Body of pancreas (tissue), 4 donors: Measurements from ENCODE around the gene CCNL2. TPM values are rescaled to one million over a fixed set of nuclear protein-coding genes. Genes with fewer than 3 reads are reported as not detected.
"Not testable (repeated sequence)": the region's sequence is repeated elsewhere in the genome, so short reads cannot be mapped to it uniquely, and the experiment has no call there.

Source experiments
- ATAC-seq: fragments of 150-250 bp; one replicate; pipeline ENCODE4 v1.9.1; 2016
- DNase-seq, 4 donors: peaks; one replicate each; pipeline ENCODE4 v3.0.0-alpha.2; 2019
- H3K27ac ChIP-seq, 4 donors: fragments of 200-600 bp; sonication (generic); 1 replicate in 3 of 4; 2 replicates in 1 of 4; pipeline versions ENCODE4 v1.5.1 to v1.6.1; 2016 to 2019; ENCODE audit warnings: mild to moderate bottlenecking in 1 of 4, mixed read lengths in 1 of 4, moderate library complexity in 1 of 4
- H3K27me3 ChIP-seq, 2 donors: fragments of 200-600 bp; sonication (generic); one replicate each; pipeline ENCODE4 v1.6.0; 2016; ENCODE audit warnings: mild to moderate bottlenecking in 1 of 2
- H3K36me3 ChIP-seq, 2 donors: fragments of 200-600 bp; sonication (generic); replicated peaks in 1 of 2; 2 replicates each; pipeline ENCODE4 v1.5.1; 2016; ENCODE audit warnings: low read depth in 2 of 2; ENCODE audit not compliant: insufficient read depth in 1 of 2
- H3K4me1 ChIP-seq: fragments of 200-600 bp; sonication (generic); one replicate; pipeline ENCODE4 v1.6.0; 2016
- H3K4me3 ChIP-seq, 2 donors: fragments of 200-600 bp; sonication (generic); 1 replicate in 1 of 2; 2 replicates in 1 of 2; pipeline ENCODE4 v1.5.1; 2016 to 2019
- H3K9me3 ChIP-seq, 3 donors: fragments of 200-600 bp; sonication (generic); 1 replicate in 2 of 3; 2 replicates in 1 of 3; pipeline ENCODE4 v1.5.1; 2016
- CTCF ChIP-seq, 7 experiments: fragments of 450-650 bp in 4 of 7; fragments of 200-600 bp in 3 of 7; sonication (generic) in 3 of 7; IDR thresholded peaks; one replicate each; pipeline ENCODE4 v1.5.1; 2016 to 2019; ENCODE audit warnings: antibody characterized with exemption in 7 of 7
- POLR2A ChIP-seq, 3 donors: fragments of 450-650 bp; IDR thresholded peaks; one replicate each; pipeline ENCODE4 v1.6.1; 2016; ENCODE audit warnings: antibody characterized with exemption in 3 of 3, mild to moderate bottlenecking in 2 of 3
- WGBS, 2 donors: methylation state at CpG; one replicate each; pipeline ENCODE4 v1.1.5; 2017; 5-methylcytosine and 5-hydroxymethylcytosine counted together
- intact Hi-C: fragments of 100-400 bp; cut with DNase I; formaldehyde crosslinking; loops from one replicate; pipeline ENCODE4 v1.15.1; 2023
- total RNA-seq, 2 donors: library from RNA; depleted of rRNA; stranded (reverse); fragments of >200 nt; gene quantifications; one replicate each; pipeline ENCODE4 v1.1.0, GENCODE V29; 2016

The CCNL2 gene
- total RNA-seq, 2 donors from 2014 or later = 225 to 246 TPM

GRCh38 chr1:1387098-1388077, 11.7 kb downstream of the CCNL2 start:
- Histone ChIP-seq H3K4me3 (no peak overlapping the region), H3K27ac (no peak overlapping the region), H3K9me3 (no peaks in the 10 kb centered on the region), H3K36me3 (peaks cover 40 to 50% of the 10 kb centered on the region in 2 donors), H3K27me3 (no peaks in the 10 kb centered on the region), H3K4me1 (no peaks in the 10 kb centered on the region)
- intact Hi-C loops = no loop called here
- DNase-seq (no peak), ATAC-seq (no peak)
- 93 to 95% methylated on average over 32 to 48 of the region's 50 CpGs for WGBS, 2 donors
- TF ChIP-seq POLR2A (IDR thresholded peaks at IDR 0.05) (no peak), CTCF (IDR thresholded peaks at IDR 0.05) (no peak)

GRCh38 chr1:1385931-1386330, 13.2 kb downstream of the CCNL2 start:
- intact Hi-C loops = no loop called here
- H3K27me3 ChIP-seq = no peaks in the 10 kb centered on the region
- no peaks in the 10 kb centered on the region for H3K9me3 ChIP-seq
- H3K4me1 ChIP-seq = no peaks in the 10 kb centered on the region
- no peak for DNase-seq
- 89 to 96% methylated on average over 7 to 8 of the region's 8 CpGs for WGBS, 2 donors
- H3K4me3 ChIP-seq = no peak overlapping the region
- peaks cover 31 to 38% of the 10 kb centered on the region in 2 donors for H3K36me3 ChIP-seq
- H3K27ac ChIP-seq = no peak overlapping the region
- TF ChIP-seq POLR2A (IDR thresholded peaks at IDR 0.05) (no peak), CTCF (IDR thresholded peaks at IDR 0.05) (no peak)
- no peak for ATAC-seq

- 93 to 94% methylated on average over 23 to 26 of the region's 29 CpGs for WGBS, 2 donors
- H3K9me3 ChIP-seq, H3K27me3 ChIP-seq, H3K4me3 ChIP-seq, H3K27ac ChIP-seq, H3K4me1 ChIP-seq, intact Hi-C loops, DNase-seq, ATAC-seq: not testable (repeated sequence)
- H3K36me3 ChIP-seq = peaks cover 27 to 34% of the 10 kb centered on the region in 2 donors
These were observed 13.8 kb downstream of the CCNL2 start for GRCh38 chr1:1385339-1385738.

- DNase-seq (no peak), ATAC-seq (no peak)
- no peak for TF ChIP-seq POLR2A (IDR thresholded peaks at IDR 0.05)
- no peak for TF ChIP-seq CTCF (IDR thresholded peaks at IDR 0.05)
- intact Hi-C loops = no loop called here
- H3K4me3 ChIP-seq = no peak overlapping the region
- no peaks in the 10 kb centered on the region for H3K9me3 ChIP-seq
- WGBS, 2 donors = 93% methylated on average over 5 of the region's 8 CpGs; no CpG with 5 or more reads in 1 of the 2 donors
- H3K4me1 ChIP-seq = peaks cover 2% of the 10 kb centered on the region
- no peaks in the 10 kb centered on the region for H3K27me3 ChIP-seq
- H3K27ac ChIP-seq = no peak overlapping the region
- H3K36me3 ChIP-seq = peaks cover 2 to 3% of the 10 kb centered on the region in 2 donors
These were observed 17.8 kb downstream of the CCNL2 start for GRCh38 chr1:1381294-1381693.

- intact Hi-C loops = no loop called here
- H3K27me3 ChIP-seq = no peaks in the 10 kb centered on the region
- no peak for TF ChIP-seq CTCF (IDR thresholded peaks at IDR 0.05)
- TF ChIP-seq POLR2A (IDR thresholded peaks at IDR 0.05) = no peak
- H3K9me3 ChIP-seq = no peaks in the 10 kb centered on the region
- peaks cover 6% of the 10 kb centered on the region for H3K4me1 ChIP-seq
- no peak for ATAC-seq
- 91% methylated on average over 16 of the region's 16 CpGs; no CpG with 5 or more reads in 1 of the 2 donors for WGBS, 2 donors
- DNase-seq = no peak
- peaks cover 0 to 1% of the 10 kb centered on the region in 2 donors for H3K36me3 ChIP-seq
- H3K4me3 ChIP-seq = no peak overlapping the region
- no peak overlapping the region for H3K27ac ChIP-seq
These were observed 18.3 kb downstream of the CCNL2 start for GRCh38 chr1:1380860-1381259.
